NCI-H1436 (cell line): ENCODE results near the gene FAM120AOS.
A peak's percentile ranks its signal among the peaks of the same experiment; 100 is the strongest.
"Not testable (repeated sequence)": the region's sequence is repeated elsewhere in the genome, so short reads cannot be mapped to it uniquely, and the experiment has no call there.

Experiments used
- DNase-seq: peaks from one replicate; lab custom pipeline; 2025; lab: John Stamatoyannopoulos, UW

Gene FAM120AOS

DNA sequence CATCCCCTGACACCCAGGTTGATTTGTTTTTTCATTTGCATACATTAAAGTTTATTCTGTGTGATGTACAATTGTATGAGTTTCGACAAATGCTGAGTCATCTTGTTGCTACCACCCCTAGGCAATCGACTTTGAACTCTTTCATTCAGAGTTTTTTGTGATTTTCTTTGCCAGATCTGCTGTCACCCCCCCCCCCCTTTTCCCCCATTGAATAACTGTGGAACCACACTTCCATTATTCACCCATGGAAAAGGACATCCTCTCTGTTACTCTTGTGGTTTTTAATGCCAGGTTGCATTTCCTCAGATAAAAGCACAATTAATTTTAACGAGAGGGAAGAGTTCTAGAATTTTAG is 13.7 kb upstream of the FAM120AOS start:
- DNase-seq, result no peak

DNA sequence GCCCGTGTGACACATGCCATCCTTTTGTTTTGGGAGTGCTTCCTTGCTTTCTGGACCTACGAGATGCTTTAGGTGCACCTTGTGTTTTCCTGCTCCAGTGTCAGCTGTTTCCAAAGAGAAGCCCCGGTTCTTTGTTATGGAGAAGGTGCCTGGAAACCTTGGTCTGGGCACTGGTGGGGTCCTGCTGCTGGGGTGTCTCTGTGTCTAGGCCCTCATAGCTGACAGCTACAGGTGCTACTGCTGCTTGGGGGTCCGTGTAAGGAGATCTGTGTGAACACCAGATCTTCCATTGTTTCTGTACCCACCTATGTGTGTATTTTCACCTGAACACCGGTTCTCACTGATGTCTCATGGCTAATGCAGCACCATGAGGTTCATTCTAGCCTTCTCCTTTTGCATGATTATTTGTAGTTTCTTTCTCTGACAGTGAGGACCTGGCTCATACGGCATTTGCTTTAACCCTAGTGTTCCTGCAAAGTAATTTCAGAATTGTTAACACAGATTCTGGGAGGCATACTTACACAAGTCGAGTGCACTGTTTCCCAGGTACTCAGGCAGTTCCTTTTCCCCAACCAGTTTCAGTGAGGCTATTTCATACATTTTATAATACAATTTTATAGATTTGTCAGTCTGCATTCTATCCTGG is 13.2 kb upstream of the FAM120AOS start:
- no peak for DNase-seq

DNA sequence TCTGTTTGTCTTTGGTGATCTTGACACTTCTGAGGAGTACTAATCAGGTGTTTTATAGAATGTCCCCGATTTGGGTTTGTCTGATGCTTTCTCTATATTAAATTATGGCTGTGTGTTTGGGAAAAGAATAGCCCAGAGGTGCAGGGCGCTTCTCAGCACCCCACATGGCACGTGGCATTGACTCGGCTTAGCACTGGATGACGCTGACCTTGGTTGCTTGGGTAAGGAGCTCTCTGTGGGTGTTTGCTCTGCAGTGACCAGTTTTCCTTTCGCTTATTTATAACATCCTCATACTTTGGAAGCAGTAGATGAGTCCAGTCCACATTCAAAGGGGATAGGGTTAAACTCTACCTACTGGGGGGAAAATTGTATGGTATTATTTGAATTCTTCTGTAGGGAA is 12.5 kb upstream of the FAM120AOS start:
- DNase-seq, result no peak

DNA sequence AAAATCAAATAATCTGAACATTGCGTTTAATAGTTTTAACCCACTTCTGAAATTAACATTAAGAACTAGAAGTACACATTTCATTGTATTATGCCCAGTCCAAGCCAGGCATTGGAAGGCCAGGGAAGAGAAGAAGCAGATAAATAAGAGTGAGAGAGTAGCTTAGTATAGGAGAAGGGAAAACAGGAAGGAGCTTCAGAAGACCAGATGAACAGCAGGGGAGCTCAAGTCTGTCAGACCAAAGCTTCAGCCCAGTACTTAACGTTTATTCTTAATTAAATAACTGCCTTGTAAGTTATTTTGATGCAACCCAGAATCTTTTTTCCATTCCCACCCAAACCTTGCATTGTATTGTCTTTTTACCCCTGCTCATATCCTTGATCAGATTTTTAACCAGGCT is 11.5 kb upstream of the FAM120AOS start:
- DNase-seq, result no peak

DNA sequence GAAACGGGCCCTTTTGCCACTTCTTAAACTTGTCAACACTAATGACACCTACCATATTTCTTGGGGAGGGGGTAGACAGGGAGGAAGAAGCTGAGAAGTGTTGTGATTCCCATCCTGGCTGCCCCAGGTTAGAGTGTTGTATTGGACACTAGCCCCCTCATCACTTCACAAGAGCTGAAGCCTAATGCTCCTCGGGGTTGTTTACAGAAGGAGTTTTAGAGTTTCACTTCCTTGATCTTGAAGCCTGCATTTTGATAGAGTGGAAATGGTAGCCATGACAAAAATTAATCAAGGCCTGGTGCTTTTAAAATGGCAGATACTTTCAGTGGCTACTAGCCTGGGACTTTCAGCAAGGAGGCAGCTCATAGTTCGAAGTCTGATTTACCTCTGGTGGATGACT is 11.0 kb upstream of the FAM120AOS start:
- DNase-seq, result no peak

DNA sequence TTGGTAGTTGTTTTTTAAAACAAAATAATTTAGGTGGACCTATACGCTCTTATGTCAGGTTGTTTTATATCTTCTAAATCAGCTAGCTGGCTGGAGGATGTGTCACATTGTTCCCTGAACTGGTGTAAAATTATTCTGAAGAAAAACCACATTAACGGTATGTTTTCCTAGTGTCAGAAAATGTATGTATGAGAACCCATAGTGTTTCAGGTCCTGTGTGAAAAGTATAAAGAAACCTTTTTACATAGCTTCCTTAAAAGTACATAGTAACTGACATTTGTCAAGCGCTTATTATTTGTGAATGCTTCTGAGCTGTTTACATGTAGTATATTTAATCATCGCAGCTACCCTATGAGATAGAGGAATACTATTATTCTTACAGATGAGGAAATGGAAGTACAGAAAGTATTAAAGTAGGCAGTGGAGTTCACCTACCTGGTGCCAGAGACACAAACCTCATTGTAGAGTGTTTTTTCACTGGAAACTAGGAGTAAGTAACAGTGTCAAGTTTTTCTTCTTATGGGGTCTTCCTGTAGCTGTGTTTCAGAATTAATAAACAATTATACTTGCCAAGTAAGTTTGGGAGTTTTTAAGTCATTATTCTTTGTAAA is 10.4 kb upstream of the FAM120AOS start:
- no peak for DNase-seq

DNA sequence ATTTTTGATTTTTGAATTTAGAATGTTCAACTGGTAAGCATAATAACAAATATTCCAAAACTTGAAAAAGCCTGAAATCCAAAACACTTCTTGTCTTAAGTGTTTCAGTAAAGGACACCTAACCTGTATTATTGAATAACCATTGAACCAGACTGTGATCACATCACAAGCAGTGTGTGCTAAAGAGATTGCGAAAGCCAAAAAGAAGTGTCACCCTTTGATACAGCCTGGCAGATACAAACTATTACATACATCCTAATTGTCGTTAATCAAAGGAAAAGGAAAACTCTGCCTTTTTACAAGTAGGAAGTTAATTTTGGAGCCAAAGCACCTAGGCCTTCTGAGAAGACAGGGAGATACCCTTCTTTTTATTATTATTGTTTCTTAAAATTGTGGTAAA is 8.4 kb upstream of the FAM120AOS start:
- DNase-seq, result no peak

DNA sequence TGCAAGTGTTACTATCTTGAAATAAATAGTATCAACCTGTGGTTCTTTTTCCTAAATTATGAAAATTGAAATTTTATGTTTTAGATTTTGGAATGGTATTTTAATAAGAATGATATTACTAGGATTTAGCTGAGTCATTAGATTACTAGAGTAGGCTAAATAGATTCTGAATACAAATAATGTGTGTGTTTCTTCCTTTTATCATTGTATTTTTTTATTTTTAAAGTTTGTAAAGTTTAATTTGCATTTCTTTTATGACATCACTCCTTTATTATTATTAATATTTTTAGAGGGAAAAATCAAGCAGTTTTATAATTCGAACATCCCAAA is 8.0 kb upstream of the FAM120AOS start:
- no peak for DNase-seq

DNA sequence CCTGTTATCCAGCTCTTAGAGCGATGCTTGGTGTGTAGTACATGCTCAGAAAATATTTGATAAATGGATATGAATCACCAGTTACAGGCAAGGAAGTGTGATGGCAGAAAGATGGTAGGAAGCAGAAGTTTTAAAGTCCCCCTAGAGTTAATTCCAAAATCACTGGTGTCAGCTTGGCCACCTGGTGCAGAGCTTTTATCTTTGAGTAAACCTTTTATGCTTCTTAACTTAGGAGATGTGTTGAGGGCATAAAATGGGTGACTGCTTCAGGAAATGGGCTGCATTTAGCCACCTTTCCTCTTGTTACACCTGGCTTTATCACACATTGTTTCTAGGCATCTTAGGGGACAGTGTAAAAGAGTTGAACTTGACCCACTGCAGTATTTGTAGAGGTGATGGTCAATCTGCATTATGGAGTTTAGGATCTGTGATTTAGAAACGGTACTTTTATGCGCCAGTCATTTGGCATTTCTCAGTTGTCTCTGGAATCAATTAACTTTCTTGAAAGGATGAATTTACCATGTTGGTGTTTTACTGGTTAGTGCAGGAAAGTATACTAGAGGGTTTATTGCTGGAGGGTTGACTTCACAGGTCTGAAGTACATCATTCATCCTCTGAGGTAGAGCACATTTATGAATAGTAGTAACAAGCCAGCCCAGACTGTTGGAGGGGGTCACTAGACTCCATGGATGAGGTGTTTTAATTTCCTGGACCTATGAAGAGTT is 7.5 kb upstream of the FAM120AOS start:
- DNase-seq, result no peak

DNA sequence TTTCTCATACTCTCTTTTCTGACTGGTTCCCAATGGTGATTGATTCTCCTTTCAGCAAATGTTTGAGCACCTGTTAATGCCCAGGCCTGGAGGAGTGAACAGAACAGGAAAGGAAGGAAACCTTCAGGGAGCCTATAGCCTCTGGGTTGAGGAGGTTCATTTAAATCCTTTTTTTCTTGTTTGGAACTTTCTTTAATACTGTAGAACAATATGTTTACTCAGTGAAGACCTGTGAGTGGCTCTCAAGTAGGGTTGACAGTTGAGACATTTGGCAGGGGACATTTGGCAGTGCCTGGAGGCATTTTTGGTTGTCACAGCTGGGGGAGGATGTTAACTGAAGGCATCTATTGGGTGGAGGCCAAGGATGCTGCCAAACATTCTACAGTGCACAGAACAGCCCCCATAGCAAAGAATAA is 6.1 kb upstream of the FAM120AOS start:
- no peak for DNase-seq

DNA sequence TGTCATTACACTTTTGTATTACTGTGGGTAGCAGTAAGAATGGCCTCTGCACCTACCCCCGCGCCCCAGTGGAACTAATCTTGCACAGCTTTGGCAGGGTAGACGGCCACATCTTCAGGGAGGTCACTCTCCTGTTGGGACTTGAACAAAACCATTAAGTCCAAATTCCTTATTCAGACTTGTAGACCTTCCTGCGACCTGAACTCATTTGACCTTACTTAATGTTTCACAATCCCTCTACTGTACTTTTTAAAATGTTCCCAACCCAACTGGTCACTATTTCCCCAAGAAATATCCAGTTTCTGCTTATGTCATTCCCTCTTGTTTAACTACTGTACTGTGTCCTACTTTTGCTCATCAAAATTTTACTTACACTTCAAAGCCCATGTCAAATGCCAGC is 5.3 kb upstream of the FAM120AOS start:
- no peak for DNase-seq

DNA sequence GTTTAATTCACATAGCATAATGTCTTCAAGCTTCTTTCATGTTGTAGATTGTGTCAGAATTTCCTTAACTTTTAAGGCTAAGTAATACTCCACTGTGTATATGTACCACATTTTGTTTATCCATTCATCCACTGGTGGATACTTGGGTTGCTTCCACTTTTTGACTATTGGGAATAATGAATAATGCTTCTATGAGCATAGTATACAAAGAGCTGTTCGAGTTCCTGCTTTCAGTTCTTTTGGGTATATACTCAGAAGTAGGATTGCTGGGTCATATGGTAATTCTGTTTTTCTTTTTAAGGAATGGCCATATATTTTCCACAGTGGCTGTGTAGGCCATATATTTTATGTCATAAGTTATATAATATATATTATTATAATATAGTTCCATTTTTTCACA is 3.6 kb upstream of the FAM120AOS start:
- DNase-seq, result no peak

DNA sequence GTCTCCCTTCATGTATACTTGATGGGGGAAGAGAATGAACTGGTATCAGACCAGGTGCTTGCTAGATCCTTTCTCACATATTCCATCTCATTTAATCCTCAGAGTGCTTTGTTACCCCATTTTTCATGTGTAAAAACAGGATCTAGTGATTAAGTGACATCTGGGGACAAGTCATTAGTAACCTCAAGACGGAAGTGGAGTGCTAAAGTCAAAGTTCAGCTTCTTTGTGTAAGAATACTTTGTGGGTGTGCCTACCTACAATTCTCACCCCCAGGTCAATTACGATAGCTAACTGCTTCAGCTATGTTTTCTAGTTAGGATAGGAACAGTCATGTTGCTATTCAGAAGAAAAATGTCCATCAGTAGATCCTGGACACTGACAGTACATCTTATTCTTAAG is 3.1 kb upstream of the FAM120AOS start:
- no peak for DNase-seq

DNA sequence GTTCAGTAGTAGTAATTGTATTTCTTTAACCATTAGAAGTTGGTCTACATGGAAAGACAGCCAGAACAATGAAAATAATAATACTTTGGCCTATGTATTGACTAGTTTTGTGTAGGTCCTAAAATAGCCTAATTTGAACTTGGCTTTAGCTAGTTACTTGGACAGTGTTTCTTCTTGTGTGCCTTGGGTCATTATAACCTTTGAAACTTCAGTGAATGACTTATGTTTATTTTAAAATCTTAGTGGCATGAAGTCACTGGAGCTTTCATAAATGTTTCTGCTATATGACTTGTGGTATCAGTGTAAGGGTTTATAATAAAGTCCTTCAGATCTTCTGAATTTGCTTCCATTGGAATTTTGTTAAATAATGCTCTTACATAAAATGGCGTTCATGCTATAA is 2.6 kb upstream of the FAM120AOS start:
- DNase-seq, result no peak

DNA sequence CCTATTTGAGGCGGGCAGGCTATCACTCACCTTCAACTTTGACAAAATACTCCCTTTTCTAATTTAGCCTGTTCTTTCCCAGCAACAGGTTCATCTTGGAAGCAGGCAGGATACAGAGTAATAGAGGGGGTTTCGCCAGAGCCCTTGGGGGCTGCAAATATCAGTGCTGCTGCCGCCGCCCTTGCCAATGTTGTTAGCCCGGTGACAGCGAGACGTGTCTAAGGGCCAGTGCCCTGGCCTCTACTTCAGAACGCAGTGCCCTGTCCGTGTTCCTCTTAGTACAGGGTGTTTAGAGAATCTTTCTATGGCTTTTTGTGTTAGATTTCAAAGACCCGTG is 703 bp downstream of the FAM120AOS start:
- DNase-seq, result no peak

DNA sequence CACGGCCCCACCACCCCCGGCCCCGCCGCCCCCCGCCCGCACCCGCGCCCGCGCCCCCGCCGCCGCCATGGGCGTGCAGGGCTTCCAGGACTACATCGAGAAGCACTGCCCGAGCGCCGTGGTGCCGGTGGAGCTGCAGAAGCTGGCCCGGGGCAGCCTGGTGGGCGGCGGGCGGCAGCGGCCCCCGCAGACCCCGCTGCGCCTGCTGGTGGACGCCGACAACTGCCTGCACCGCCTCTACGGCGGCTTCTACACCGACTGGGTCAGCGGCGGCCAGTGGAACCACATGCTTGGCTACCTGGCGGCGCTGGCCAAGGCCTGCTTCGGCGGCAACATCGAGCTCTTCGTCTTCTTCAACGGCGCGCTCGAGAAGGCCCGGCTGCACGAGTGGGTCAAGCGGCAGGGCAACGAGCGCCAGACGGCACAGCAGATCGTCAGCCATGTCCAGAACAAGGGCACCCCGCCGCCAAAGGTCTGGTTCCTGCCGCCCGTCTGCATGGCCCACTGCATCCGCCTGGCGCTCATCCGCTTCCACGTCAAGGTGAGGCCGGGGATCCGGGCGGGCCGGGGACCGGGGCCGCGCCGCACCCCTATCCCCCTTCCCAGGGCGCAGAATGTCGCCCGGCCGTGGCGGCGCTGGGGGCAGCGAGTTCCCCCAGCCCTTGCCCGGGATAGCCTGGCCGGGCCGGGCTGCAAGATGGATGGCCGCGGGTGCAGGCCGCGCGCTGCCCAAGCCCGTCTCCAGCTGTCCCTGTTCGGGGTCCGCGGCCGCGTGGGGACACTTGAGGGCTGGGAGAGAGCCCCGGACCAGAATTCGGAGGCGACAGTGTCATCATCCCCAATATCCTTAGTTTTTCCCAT is 1.3 kb downstream of the FAM120AOS start:
- peak; percentile 29 for DNase-seq

DNA sequence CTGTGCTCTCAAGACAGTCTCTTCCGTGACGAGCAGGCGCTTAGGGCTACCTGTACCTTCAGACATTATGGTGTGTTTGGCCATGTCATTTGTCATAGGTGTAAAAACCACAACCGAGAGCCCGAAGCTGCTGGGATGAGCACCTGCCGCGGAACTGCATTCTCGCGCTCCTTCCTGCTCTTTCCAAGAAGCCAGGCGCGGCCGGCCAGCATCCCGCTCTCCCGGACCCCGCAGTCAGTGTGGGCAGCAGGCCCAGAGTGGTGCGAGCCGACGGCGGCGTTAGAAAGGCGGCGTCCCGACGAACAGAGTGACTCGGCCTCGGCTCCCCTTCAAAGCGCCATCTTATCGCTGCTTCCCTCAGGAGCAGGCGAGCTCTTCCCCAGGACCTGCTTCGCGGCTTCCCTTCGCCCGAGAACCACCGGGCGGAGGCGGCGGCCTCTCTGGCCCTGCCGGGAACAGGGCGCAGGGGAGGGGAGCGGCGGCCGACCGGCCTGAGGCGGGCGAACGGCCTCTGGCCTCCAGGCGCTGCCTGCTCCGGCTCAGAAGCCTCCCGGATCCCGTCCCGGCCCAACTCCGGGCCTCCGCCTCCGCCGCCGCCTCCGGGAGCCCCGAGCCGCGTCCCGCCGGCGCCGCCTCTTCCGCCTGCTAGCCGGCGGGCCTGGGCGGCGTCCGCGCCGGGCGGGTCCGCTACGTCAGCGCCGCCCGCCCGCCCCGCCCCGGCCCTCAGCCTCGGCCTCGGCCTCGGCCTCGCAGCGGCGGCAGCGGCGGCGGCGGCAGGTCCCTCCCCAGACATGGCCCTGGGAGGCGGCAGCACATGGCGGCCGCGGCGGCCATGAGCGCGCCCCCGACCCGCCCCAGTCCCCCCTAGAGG is 2.2 kb downstream of the FAM120AOS start, which contains the start of gene FAM120A:
TSS of gene FAM120A (plus strand) at position 741 of the 871 bp plus-strand sequence. CDS start 231 bp downstream, outside the sequence.
- DNase-seq, result peak; percentile 63

DNA sequence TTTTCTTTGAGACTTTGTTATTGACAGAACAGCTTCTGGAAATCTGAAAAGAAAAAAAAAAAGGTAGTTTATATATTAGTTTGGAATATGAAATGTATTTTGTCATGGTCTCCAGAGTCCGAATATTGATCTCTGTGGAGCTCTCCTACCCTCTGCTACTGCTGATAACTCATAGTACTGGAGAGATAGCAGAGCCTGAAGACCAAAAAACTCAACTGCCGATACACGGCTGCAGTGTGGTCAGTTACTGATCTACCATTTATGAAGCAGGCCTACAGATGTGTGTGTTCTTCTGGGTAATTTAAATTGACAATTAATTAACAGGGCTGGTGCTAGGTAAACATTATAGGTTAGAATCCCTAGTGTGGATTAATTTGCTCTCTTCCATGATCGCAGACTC is 5.7 kb downstream of the FAM120AOS start:
- no peak for DNase-seq

DNA sequence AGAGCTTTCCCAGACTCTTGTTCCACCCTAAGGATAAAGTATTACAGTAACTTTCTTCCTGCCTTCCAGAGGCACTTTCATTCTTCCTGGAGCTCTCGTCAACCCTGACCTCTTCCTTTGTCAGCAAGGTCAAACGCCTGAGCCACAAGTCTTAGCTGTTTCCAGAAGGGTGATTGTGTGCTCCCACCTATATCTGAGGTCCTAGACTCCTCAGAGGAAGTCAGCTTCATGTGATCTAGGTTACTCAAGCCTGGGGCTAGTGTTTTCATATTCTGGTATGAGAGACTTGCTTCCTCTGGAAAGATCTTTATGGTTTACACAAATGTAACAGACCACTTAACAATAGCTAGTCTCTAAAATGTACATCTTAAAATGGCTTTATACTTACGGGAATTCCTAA is 7.3 kb downstream of the FAM120AOS start:
- no peak for DNase-seq

DNA sequence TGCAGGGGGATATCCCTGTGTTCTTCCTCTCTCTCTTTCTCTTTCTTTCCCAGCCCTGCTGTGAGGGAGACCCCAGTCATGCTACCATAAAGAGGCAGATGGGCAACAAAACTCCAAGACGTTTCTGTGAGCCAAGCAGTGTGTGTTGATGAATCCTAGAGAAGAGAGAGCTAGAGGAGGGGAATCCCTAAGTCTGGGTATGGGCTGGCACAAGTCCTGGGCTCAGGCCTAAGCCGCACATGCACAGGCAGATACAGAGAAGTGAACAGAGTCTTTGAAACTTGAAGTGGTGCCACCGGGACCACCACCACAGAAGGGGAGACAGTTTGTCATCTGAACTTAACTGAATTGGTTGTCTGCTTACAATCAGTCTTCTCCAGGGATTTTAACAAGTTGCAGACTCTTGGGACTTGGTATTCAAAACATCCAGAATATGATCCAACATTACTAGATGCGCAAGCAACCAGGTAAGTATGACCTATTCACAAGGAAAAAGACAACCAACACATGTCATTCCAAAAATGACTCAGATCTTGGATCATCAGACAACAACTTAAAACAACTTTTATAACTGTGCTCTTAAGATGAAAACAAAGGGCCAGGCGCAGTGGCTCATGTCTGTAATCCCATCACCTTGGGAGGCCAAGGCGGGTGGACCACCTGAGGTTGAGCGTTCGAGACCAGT is 12.3 kb downstream of the FAM120AOS start:
- no peak for DNase-seq

DNA sequence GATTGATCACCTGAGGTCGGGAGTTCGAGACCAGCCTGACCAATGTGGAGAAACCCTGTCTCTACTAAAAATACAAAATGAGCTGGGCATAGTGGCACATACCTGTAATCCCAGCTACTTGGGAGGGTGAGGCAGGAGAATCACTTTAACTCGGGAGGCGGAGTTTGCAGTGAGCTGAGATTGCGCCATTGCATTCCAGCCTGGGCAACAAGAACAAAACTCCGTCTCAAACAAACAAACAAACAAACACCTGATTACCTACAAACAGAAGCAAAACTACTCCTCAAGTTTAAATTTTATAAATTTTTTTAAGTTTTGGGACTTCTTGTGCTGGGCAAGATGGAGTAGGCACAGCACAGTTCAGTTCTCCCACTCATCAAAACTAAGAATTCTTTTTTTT is 14.1 kb downstream of the FAM120AOS start:
- not testable (repeated sequence) for DNase-seq
